Activated naive CD8-positive, alpha-beta T cell treated with anti-CD3 and anti-CD28 coated beads, Interleukin-2, amount 10 ng/mL, durations not matched to agents 7 days and 5 days (primary cell): Measurements from ENCODE around the gene ZBTB17. TPM values are rescaled to one million over a fixed set of nuclear protein-coding genes. Genes with fewer than 3 reads are reported as not detected.
"Not testable (repeated sequence)": the region's sequence is repeated elsewhere in the genome, so short reads cannot be mapped to it uniquely, and the experiment has no call there.

ENCODE experiments used
- ATAC-seq: fragments of 150-1000 bp; cut with Tn5 transposase; one replicate; pipeline ENCODE4 v1.10.0; 2021; ENCODE audit warnings: low read depth, moderate library complexity
- POLR2A ChIA-PET: fragments of 350-600 bp; sonication (Branson Sonifier 250); formaldehyde crosslinking; loops from one replicate; lab custom pipeline; 2021; ENCODE audit warnings: antibody characterized with exemption; lab: Charles Lee
- DNase-seq: peaks from one replicate; pipeline ENCODE4 v3.0.0; 2021
- H3K27ac Mint-ChIP-seq: one replicate; pipeline ENCODE4 v1.8.0; 2022; ENCODE audit warnings: mild to moderate bottlenecking, mixed read lengths
- H3K27me3 Mint-ChIP-seq: one replicate; pipeline ENCODE4 v1.8.0; 2022; ENCODE audit warnings: mild to moderate bottlenecking, moderate library complexity, mixed read lengths
- H3K36me3 Mint-ChIP-seq: one replicate; pipeline ENCODE4 v1.8.0; 2021; ENCODE audit warnings: mild to moderate bottlenecking, mixed read lengths
- H3K4me1 Mint-ChIP-seq: one replicate; pipeline ENCODE4 v1.8.0; 2021; ENCODE audit warnings: mixed read lengths
- H3K4me3 Mint-ChIP-seq: one replicate; pipeline ENCODE4 v1.8.0; 2022; ENCODE audit warnings: mild to moderate bottlenecking, moderate library complexity, mixed read lengths
- H3K9me3 Mint-ChIP-seq: one replicate; pipeline ENCODE4 v1.8.0; 2021; ENCODE audit warnings: mixed read lengths
- total RNA-seq, 2 experiments: library from RNA; stranded (reverse); gene quantifications; one replicate each; pipeline ENCODE4 v1.2.3, GENCODE V29; 2021

ZBTB17 gene
- total RNA-seq: 10 to 100 TPM; 46.4 to 47.6 TPM

- peak; percentile 96 for DNase-seq
- H3K4me3 Mint-ChIP-seq: peak within 1 kb of the TSS; percentile 92
- peak; percentile 93 for ATAC-seq
- peaks cover 20% of the 10 kb centered on the region for H3K4me1 Mint-ChIP-seq
- POLR2A ChIA-PET: interaction anchor here (0.6 to 2.2 kb wide), 10 partner anchors 10 to 375 kb away, joined by 3 to 13 read pairs (median 5); partner anchors contain the start of gene SPEN
- H3K27ac Mint-ChIP-seq: peak within 1 kb of the TSS; percentile 86
- no peaks in the 10 kb centered on the region for H3K9me3 Mint-ChIP-seq
- peaks cover 15% of the 10 kb centered on the region for H3K36me3 Mint-ChIP-seq
- no peaks in the 10 kb centered on the region for H3K27me3 Mint-ChIP-seq
These were observed at the start of gene ZBTB17 for GRCh38 chr1:15975805-15976680. TSS of gene ZBTB17 (minus strand) at chr1:15976101. CDS start at chr1:15948495, 27,606 bp downstream.

- DNase-seq (no peak), ATAC-seq (no peak)
- POLR2A ChIA-PET: no interaction called here
- Mint-ChIP-seq H3K9me3 (no peaks in the 10 kb centered on the region), H3K36me3 (no peaks in the 10 kb centered on the region), H3K27ac (no peak overlapping the region), H3K4me3 (no peak overlapping the region), H3K27me3 (peaks cover 5% of the 10 kb centered on the region), H3K4me1 (no peaks in the 10 kb centered on the region)
These were observed 47.3 kb upstream of the ZBTB17 start for GRCh38 chr1:16023050-16023653.

- POLR2A ChIA-PET: no interaction called here
- Mint-ChIP-seq H3K36me3 (no peaks in the 10 kb centered on the region), H3K4me1 (no peaks in the 10 kb centered on the region), H3K9me3 (no peaks in the 10 kb centered on the region), H3K27me3 (no peaks in the 10 kb centered on the region), H3K4me3 (no peak overlapping the region), H3K27ac (no peak overlapping the region)
- ATAC-seq (no peak), DNase-seq (no peak)
These were observed 46.5 kb upstream of the ZBTB17 start for GRCh38 chr1:16022393-16022792.

GRCh38 chr1:16021681-16022080 is 45.8 kb upstream of the ZBTB17 start, which contains the start of gene CLCNKA:
TSS of gene CLCNKA (plus strand) at chr1:16022036. CDS start at chr1:16022620, 584 bp downstream.
- Mint-ChIP-seq H3K4me1 (no peaks in the 10 kb centered on the region), H3K27me3 (no peaks in the 10 kb centered on the region), H3K27ac (no peak within 1 kb of the TSS), H3K4me3 (no peak within 1 kb of the TSS), H3K36me3 (no peaks in the 10 kb centered on the region), H3K9me3 (no peaks in the 10 kb centered on the region)
- POLR2A ChIA-PET: no interaction called here
- no peak for DNase-seq
- ATAC-seq: no peak

GRCh38 chr1:16020878-16021277 is 45.0 kb upstream of the ZBTB17 start:
- DNase-seq, POLR2A ChIA-PET, H3K27me3 Mint-ChIP-seq, H3K4me1 Mint-ChIP-seq, H3K27ac Mint-ChIP-seq, ATAC-seq, H3K9me3 Mint-ChIP-seq, H3K4me3 Mint-ChIP-seq, H3K36me3 Mint-ChIP-seq: not testable (repeated sequence)

- Mint-ChIP-seq H3K36me3 (no peaks in the 10 kb centered on the region), H3K27ac (no peak overlapping the region), H3K27me3 (no peaks in the 10 kb centered on the region), H3K4me1 (no peaks in the 10 kb centered on the region), H3K4me3 (no peak overlapping the region), H3K9me3 (no peaks in the 10 kb centered on the region)
- POLR2A ChIA-PET: interaction anchor here (0.7 kb wide), 1 partner anchor 22 kb away, joined by 4 read pairs; no protein-coding TSS in a partner anchor
- no peak for DNase-seq
- no peak for ATAC-seq
These were observed 44.4 kb upstream of the ZBTB17 start for GRCh38 chr1:16020325-16020724.

- no peak overlapping the region for H3K4me3 Mint-ChIP-seq
- H3K27me3 Mint-ChIP-seq: peaks cover under 1% of the 10 kb centered on the region
- H3K9me3 Mint-ChIP-seq: no peaks in the 10 kb centered on the region
- H3K4me1 Mint-ChIP-seq: no peaks in the 10 kb centered on the region
- no peak for ATAC-seq
- POLR2A ChIA-PET: interaction anchor here (0.7 kb wide), 1 partner anchor 21 kb away, joined by 4 read pairs; no protein-coding TSS in a partner anchor
- no peak for DNase-seq
- no peaks in the 10 kb centered on the region for H3K36me3 Mint-ChIP-seq
- no peak overlapping the region for H3K27ac Mint-ChIP-seq
These were observed 43.9 kb upstream of the ZBTB17 start for GRCh38 chr1:16019644-16020277.

GRCh38 chr1:16018749-16019643 is 43.1 kb upstream of the ZBTB17 start:
- Mint-ChIP-seq H3K9me3 (no peaks in the 10 kb centered on the region), H3K27me3 (peaks cover 4% of the 10 kb centered on the region), H3K36me3 (no peaks in the 10 kb centered on the region), H3K4me1 (no peaks in the 10 kb centered on the region), H3K4me3 (no peak overlapping the region), H3K27ac (no peak overlapping the region)
- POLR2A ChIA-PET: interaction anchor here (0.5 kb wide), 1 partner anchor 41 kb away, joined by 3 read pairs; no protein-coding TSS in a partner anchor
- DNase-seq (no peak), ATAC-seq (no peak)

GRCh38 chr1:16018308-16018707 is 42.4 kb upstream of the ZBTB17 start:
- no peak for ATAC-seq
- Mint-ChIP-seq H3K27me3 (peaks cover 7% of the 10 kb centered on the region), H3K4me1 (no peaks in the 10 kb centered on the region), H3K27ac (no peak overlapping the region), H3K36me3 (no peaks in the 10 kb centered on the region), H3K9me3 (no peaks in the 10 kb centered on the region), H3K4me3 (no peak overlapping the region)
- POLR2A ChIA-PET: interaction anchor here (0.5 kb wide), 1 partner anchor 41 kb away, joined by 3 read pairs; no protein-coding TSS in a partner anchor
- DNase-seq: no peak

GRCh38 chr1:16017461-16018303 is 41.8 kb upstream of the ZBTB17 start, which contains the start of gene HSPB7:
TSS of gene HSPB7 (minus strand) at chr1:16018043. CDS start at chr1:16017963, 80 bp downstream.
- peaks cover 7% of the 10 kb centered on the region for H3K27me3 Mint-ChIP-seq
- no peaks in the 10 kb centered on the region for H3K4me1 Mint-ChIP-seq
- no peaks in the 10 kb centered on the region for H3K36me3 Mint-ChIP-seq
- H3K27ac Mint-ChIP-seq: no peak within 1 kb of the TSS
- H3K4me3 Mint-ChIP-seq: no peak within 1 kb of the TSS
- ATAC-seq (no peak), DNase-seq (no peak)
- H3K9me3 Mint-ChIP-seq: no peaks in the 10 kb centered on the region
- POLR2A ChIA-PET: no interaction called here

GRCh38 chr1:16017076-16017460 is 41.2 kb upstream of the ZBTB17 start:
- no peak for ATAC-seq
- peaks cover 7% of the 10 kb centered on the region for H3K27me3 Mint-ChIP-seq
- H3K9me3 Mint-ChIP-seq: no peaks in the 10 kb centered on the region
- H3K4me1 Mint-ChIP-seq: no peaks in the 10 kb centered on the region
- POLR2A ChIA-PET: no interaction called here
- DNase-seq: no peak
- no peak overlapping the region for H3K4me3 Mint-ChIP-seq
- no peaks in the 10 kb centered on the region for H3K36me3 Mint-ChIP-seq
- no peak overlapping the region for H3K27ac Mint-ChIP-seq
